GM12864 (cell line): ENCODE results near the gene CDX1.

Experiments
- DNase-seq: peaks from one replicate; pipeline ENCODE4 v3.0.0-alpha.2; 2011; ENCODE audit warnings: low read depth
- H3K4me3 ChIP-seq: 2 replicates; pipeline ENCODE4 v1.5.1; 2011; ENCODE audit warnings: mild to moderate bottlenecking, low read depth, low read length, control low read depth
- TF ChIP-seq, protein P1 (sequence below): IDR thresholded peaks from 2 replicates; pipeline ENCODE4 v1.5.1; 2011; ENCODE audit warnings: low read depth, mild to moderate bottlenecking, moderate library complexity, low read length, control low read depth, inconsistent platforms; ENCODE audit errors: missing control alignments

The CDX1 gene

GRCh38 chr5:150131978-150132694 is 34.4 kb upstream of the CDX1 start:
- TF ChIP-seq, protein P1, sequence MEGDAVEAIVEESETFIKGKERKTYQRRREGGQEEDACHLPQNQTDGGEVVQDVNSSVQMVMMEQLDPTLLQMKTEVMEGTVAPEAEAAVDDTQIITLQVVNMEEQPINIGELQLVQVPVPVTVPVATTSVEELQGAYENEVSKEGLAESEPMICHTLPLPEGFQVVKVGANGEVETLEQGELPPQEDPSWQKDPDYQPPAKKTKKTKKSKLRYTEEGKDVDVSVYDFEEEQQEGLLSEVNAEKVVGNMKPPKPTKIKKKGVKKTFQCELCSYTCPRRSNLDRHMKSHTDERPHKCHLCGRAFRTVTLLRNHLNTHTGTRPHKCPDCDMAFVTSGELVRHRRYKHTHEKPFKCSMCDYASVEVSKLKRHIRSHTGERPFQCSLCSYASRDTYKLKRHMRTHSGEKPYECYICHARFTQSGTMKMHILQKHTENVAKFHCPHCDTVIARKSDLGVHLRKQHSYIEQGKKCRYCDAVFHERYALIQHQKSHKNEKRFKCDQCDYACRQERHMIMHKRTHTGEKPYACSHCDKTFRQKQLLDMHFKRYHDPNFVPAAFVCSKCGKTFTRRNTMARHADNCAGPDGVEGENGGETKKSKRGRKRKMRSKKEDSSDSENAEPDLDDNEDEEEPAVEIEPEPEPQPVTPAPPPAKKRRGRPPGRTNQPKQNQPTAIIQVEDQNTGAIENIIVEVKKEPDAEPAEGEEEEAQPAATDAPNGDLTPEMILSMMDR, result no peak
- no peak overlapping the region for H3K4me3 ChIP-seq
- no peak for DNase-seq

GRCh38 chr5:150132740-150133139 is 33.8 kb upstream of the CDX1 start:
- no peak overlapping the region for H3K4me3 ChIP-seq
- TF ChIP-seq, protein P1, result no peak
- DNase-seq, result no peak

DNA sequence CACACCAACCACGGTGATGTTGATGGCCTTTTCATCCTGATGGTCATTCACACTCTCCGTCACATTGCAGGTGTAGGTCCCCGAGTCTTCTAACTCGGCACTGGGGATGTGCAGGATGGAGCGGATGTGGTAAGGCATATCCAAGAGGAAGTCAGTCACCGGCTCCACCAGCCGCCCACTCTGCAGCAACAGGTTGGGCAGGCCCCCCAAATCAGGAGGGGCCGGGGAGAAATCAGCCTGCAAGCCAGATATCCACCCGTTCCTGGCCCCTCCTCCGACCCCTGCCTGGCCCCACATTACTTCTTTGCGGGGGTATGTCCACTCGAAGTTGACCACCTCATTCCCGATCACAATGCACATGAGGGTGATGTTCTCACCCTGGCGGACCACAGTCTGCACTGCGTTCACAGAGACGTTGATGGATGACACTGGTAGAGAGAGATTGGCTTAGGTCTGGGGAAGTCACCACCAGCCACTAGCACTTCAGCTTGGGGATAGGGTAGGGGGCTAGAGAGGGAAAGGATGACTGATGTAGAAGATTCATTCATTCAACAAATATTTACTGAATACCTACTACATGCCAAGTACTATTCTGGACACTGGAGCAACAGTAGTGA is 32.9 kb upstream of the CDX1 start:
- DNase-seq, result no peak
- no peak overlapping the region for H3K4me3 ChIP-seq
- TF ChIP-seq, protein P1, result no peak

GRCh38 chr5:150134198-150134588 is 32.4 kb upstream of the CDX1 start:
- no peak overlapping the region for H3K4me3 ChIP-seq
- no peak for DNase-seq
- TF ChIP-seq, protein P1, result no peak

DNA sequence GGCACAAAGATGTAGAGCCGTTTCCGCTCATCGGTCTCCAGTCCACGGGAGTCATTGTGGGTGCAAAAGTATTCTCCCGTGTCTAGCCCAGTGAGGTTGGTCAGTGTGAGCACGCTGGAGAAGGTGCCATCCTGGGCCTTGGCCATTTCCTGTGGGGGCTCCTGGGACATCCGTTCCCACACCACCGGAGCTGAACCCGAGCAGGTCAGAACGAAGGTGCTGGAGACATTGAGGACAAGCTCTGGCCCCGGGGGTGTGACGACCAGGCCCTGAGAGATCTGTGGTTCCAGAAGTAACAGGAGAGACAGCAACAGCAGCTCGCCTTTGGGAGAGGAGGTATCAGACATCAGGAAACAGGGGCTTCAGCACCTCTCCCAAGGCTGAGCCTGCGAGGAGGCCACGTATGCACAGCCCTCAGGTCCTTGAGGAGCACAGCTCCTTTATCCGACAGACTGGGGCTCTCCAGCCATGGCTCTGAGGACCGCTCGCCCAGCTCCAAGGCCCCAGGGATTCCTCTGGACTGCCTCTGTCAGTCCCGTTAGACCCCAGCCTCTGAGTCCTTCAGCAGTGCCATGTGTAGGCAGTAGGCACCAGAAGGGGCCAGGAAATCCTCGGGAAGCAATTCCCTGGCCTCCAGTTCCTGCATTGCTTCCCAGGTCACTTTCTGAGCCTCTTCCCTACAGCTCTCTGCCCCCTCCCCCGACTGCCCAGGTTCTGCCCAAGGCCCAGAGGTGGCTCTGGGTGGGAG is 30.8 kb upstream of the CDX1 start:
- no peak for DNase-seq
- TF ChIP-seq, protein P1, result no peak
- no peak overlapping the region for H3K4me3 ChIP-seq

- DNase-seq, result no peak
- no peak overlapping the region for H3K4me3 ChIP-seq
- TF ChIP-seq, protein P1, result no peak
These were observed 30.0 kb upstream of the CDX1 start for GRCh38 chr5:150136305-150137167.
